K562 (cell line): Measurements from ENCODE around the gene ATP12A. TPM values are rescaled to one million over a fixed set of nuclear protein-coding genes. Genes with fewer than 3 reads are reported as not detected.

Source experiments
- ATAC-seq: fragments of 200-7000 bp; cut with Tn5 transposase; 3 replicates; pipeline ENCODE4 v1.9.1; 2020; ENCODE audit warnings: moderate library complexity
- BruUV-seq: library from RNA; stranded (reverse); fragments of 400-500 nt; replicated peaks from 2 replicates; lab custom pipeline; 2021; lab: Mats Ljungman, UMichigan
- CTCF ChIA-PET: fragments of 300-600 bp; formaldehyde crosslinking; extraction: SDS; loops from one replicate; lab custom pipeline; 2021; ENCODE audit warnings: low intra/inter-chr PET ratio; lab: Yijun Ruan, JAX
- POLR2A ChIA-PET: fragments of 300-600, 350-650 bp; sonication (Branson Sonifier 250); formaldehyde crosslinking; extraction: SDS; loops from one replicate; lab custom pipeline; 2021; ENCODE audit warnings: antibody characterized with exemption, inconsistent platforms; lab: Yijun Ruan, JAX
- DNase-seq, 4 experiments: peaks; one replicate each; pipeline versions ENCODE4 v3.0.0 to v3.0.0-alpha.2; 2011 to 2018; ENCODE audit warnings: low spot score in 3 of 4, mixed read lengths in 3 of 4; ENCODE audit errors: extremely low read depth in 1 of 4
- FAIRE-seq: peaks from 2 replicates; lab custom pipeline; 2011; peaks lifted over from hg19 to GRCh38; lab: Jason Lieb, UNC
- H2AFZ ChIP-seq: 2 replicates; pipeline ENCODE4 v1.6.0; 2011; ENCODE audit warnings: low read depth, low read length, control low read depth, inconsistent platforms
- H3K27ac ChIP-seq: fragments of 200-600 bp; 3 replicates; pipeline ENCODE4 v1.8.0; 2011; ENCODE audit warnings: low read depth, mild to moderate bottlenecking, control low read depth, inconsistent platforms, low read length, moderate library complexity, mixed read lengths; ENCODE audit errors: extremely low read depth
- H3K27me3 ChIP-seq, 2 experiments: fragments of 300-600 bp in 1 of 2; 2 replicates in 1 of 2; 3 replicates in 1 of 2; pipeline versions ENCODE4 v1.6.0 to v1.8.0; 2011; ENCODE audit warnings: inconsistent platforms in 2 of 2, low read length in 2 of 2, mild to moderate bottlenecking in 1 of 2, mixed read lengths in 1 of 2, moderate library complexity in 1 of 2; ENCODE audit not compliant: control insufficient read depth in 2 of 2, insufficient read depth in 2 of 2
- H3K36me3 ChIP-seq: fragments of 300-600 bp; 3 replicates; pipeline ENCODE4 v1.8.0; 2011; ENCODE audit warnings: mild to moderate bottlenecking, low read length, inconsistent platforms; ENCODE audit not compliant: control insufficient read depth, insufficient read depth
- H3K4me1 ChIP-seq, 2 experiments: fragments of 200-600 bp in 1 of 2; replicated peaks in 1 of 2; 2 replicates in 1 of 2; 3 replicates in 1 of 2; pipeline versions ENCODE4 v1.5.1 to v1.8.0; 2011; ENCODE audit warnings: inconsistent platforms in 2 of 2, low read length in 2 of 2, mild to moderate bottlenecking in 1 of 2, mixed read lengths in 1 of 2, moderate library complexity in 1 of 2; ENCODE audit not compliant: control insufficient read depth in 2 of 2, insufficient read depth in 2 of 2
- H3K4me2 ChIP-seq: 2 replicates; pipeline ENCODE4 v1.6.1; 2011; ENCODE audit warnings: low read length, control low read depth, inconsistent platforms, mixed read lengths; ENCODE audit not compliant: insufficient read depth
- H3K4me3 ChIP-seq: fragments of 200-600 bp; sonication (generic), shearing (Covaris generic); 2 replicates; pipeline ENCODE4 v1.5.1; 2016; ENCODE audit warnings: control low read depth, inconsistent platforms
- H3K79me2 ChIP-seq: fragments of 200-600 bp; 3 replicates; pipeline ENCODE4 v1.8.0; 2011; ENCODE audit warnings: low read length, inconsistent platforms; ENCODE audit not compliant: control insufficient read depth, insufficient read depth
- H3K9ac ChIP-seq, 2 experiments: 2 replicates each; pipeline versions ENCODE4 v1.6.0 to v1.6.1; 2011; ENCODE audit warnings: low read depth in 2 of 2, low read length in 2 of 2, control low read depth in 1 of 2, inconsistent platforms in 1 of 2, mild to moderate bottlenecking in 1 of 2, mixed read lengths in 1 of 2; ENCODE audit not compliant: insufficient read depth in 1 of 2
- H3K9me1 ChIP-seq: one replicate; pipeline ENCODE4 v1.6.0; 2011; ENCODE audit warnings: inconsistent platforms, mild to moderate bottlenecking, low read length, moderate library complexity; ENCODE audit not compliant: control insufficient read depth, insufficient read depth
- H3K9me3 ChIP-seq: replicated peaks from 2 replicates; pipeline ENCODE4 v1.5.1; 2011; ENCODE audit warnings: low read depth, low read length, inconsistent platforms; ENCODE audit not compliant: control insufficient read depth, insufficient read depth
- H4K20me1 ChIP-seq: replicated peaks from 2 replicates; pipeline ENCODE4 v1.6.1; 2011; ENCODE audit warnings: low read length, inconsistent platforms, mixed read lengths; ENCODE audit not compliant: control insufficient read depth, insufficient read depth
- ETV5 ChIP-seq: sonication (generic); formaldehyde crosslinking; IDR thresholded peaks from 2 replicates; pipeline ENCODE4 v1.4.0; 2020; ENCODE audit warnings: low read depth, mild to moderate bottlenecking, missing genetic modification reagents
- HMG20A ChIP-seq: fragments of 450-650 bp; formaldehyde crosslinking; conservative IDR thresholded peaks from 2 replicates; pipeline ENCODE4 v1.4.0; 2020; ENCODE audit warnings: mild to moderate bottlenecking, mixed read lengths
- MCM5 ChIP-seq: fragments of 450-650 bp; IDR thresholded peaks from 2 replicates; pipeline ENCODE4 v1.6.1; 2016; ENCODE audit warnings: low read depth
- NCOR1 ChIP-seq: fragments of 450-650 bp; IDR thresholded peaks from 2 replicates; pipeline ENCODE4 v1.6.1; 2016; ENCODE audit warnings: mild to moderate bottlenecking, moderate library complexity
- PREB ChIP-seq: sonication (generic); formaldehyde crosslinking; IDR thresholded peaks from 2 replicates; pipeline ENCODE4 v1.8.1; 2023; ENCODE audit warnings: mild to moderate bottlenecking, missing genetic modification reagents
- RAD51 ChIP-seq: fragments of 450-650 bp; IDR thresholded peaks from 2 replicates; pipeline ENCODE4 v1.7.1; 2016; ENCODE audit warnings: low read depth, mild to moderate bottlenecking, borderline replicate concordance
- ZNF57 ChIP-seq: fragments of 450-650 bp; formaldehyde crosslinking; IDR thresholded peaks from 2 replicates; pipeline ENCODE4 v1.4.0; 2020; ENCODE audit warnings: mild to moderate bottlenecking, moderate library complexity
- ZSCAN32 ChIP-seq: fragments of 450-650 bp; formaldehyde crosslinking; IDR thresholded peaks from 2 replicates; pipeline ENCODE4 v1.4.0; 2020; ENCODE audit warnings: mild to moderate bottlenecking, moderate library complexity
- WGBS: fragments of 100-300 bp; shearing (Covaris generic); methylation state at CpG from one replicate; pipeline ENCODE4 v1.1.6; 2016; ENCODE audit warnings: low coverage, mixed read lengths; ENCODE audit not compliant: insufficient coverage; ENCODE audit errors: missing lambda C conversion rate; 5-methylcytosine and 5-hydroxymethylcytosine counted together
- in situ Hi-C: fragments of 300-500 bp; cut with MboI; formaldehyde crosslinking; loops from 4 replicates; pipeline ENCODE4 v1.15.0; 2018; ENCODE audit warnings: inconsistent platforms, mixed read lengths
- intact Hi-C: fragments of 100-400 bp; cut with micrococcal nuclease; formaldehyde crosslinking; loops from 2 replicates; pipeline ENCODE4 v1.14.2; 2022
- polyA plus RNA-seq, 8 experiments: library from polyadenylated mRNA; depleted of rRNA in 4 of 8; stranded (reverse) in 5 of 8; unstranded in 3 of 8; fragments of >200 nt; fragmentation: Nextera tagmentation in 2 of 8; fragmentation: Illumina TruSeq in 1 of 8; extraction: Ambion mirVana in 2 of 8; extraction: Trizol in 1 of 8; gene quantifications; 2 replicates each; pipeline versions ENCODE4 v1.2.1 to v1.2.3, GENCODE V29; 2011 to 2014; ENCODE audit warnings: inconsistent platforms in 1 of 8, missing spikeins in 1 of 8
- total RNA-seq, 7 experiments: library from RNA; depleted of rRNA in 6 of 7; stranded (reverse); fragments of >200 nt in 6 of 7; fragmentation: Illumina TruSeq in 2 of 7; extraction: Trizol in 2 of 7; gene quantifications; 2 replicates each; pipeline versions ENCODE4 v1.2.1 to v1.2.3, GENCODE V29; 2011 to 2021; ENCODE audit warnings: low replicate concordance in 1 of 7

Gene ATP12A
- total and polyA plus RNA-seq, 9 of the 15 experiments (the other 6 are each of a cell fraction or from before 2014, with no cell fraction given) = not detected

DNA sequence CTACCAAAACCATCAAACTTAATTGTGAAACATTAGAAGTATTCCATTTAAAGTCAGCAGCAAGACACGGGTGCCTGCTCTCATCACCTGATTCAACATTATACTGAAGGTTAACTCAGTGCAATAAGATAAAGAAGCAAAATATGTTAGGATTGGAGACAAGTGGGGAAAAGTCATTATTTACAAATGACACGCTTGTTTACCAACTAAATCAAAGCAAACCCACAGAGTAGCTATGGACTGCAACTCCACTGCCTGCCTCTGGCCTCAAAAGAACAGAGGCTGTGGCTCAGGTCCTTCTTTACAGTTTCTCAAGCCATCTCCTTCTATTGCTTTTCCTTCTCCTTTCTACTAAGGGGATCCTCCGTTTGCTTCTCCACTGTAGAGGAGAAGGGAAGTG is 21.0 kb upstream of the ATP12A start:
- H3K9me3 ChIP-seq = no peaks in the 10 kb centered on the region
- H3K9me1 ChIP-seq = no peaks in the 10 kb centered on the region
- TF ChIP-seq HMG20A (CRISPR knock-in tag) = no peak
- no peak for TF ChIP-seq PREB (CRISPR knock-in tag)
- TF ChIP-seq MCM5 = no peak
- no peak for TF ChIP-seq RAD51
- no peak for TF ChIP-seq ETV5 (CRISPR knock-in tag)
- TF ChIP-seq NCOR1 = no peak
- no peak for TF ChIP-seq ZSCAN32 (CRISPR knock-in tag)
- no peak for TF ChIP-seq ZNF57 (CRISPR knock-in tag)
- DNase-seq (no peak), ATAC-seq (no peak), FAIRE-seq (no peak)
- no peaks in the 10 kb centered on the region for H3K79me2 ChIP-seq
- POLR2A ChIA-PET = no interaction called here
- no peak overlapping the region for H3K27ac ChIP-seq
- H4K20me1 ChIP-seq = no peaks in the 10 kb centered on the region
- 0% methylated on average over 2 of the region's 3 CpGs for WGBS
- H3K36me3 ChIP-seq = no peaks in the 10 kb centered on the region
- H3K4me1 ChIP-seq = no peaks in the 10 kb centered on the region
- no peak overlapping the region for H3K4me2 ChIP-seq
- H3K9ac ChIP-seq = no peak overlapping the region
- no TSS peak for BruUV-seq
- H3K4me3 ChIP-seq = no peak overlapping the region
- CTCF ChIA-PET = no interaction called here
- intact Hi-C loops (no loop called here), in situ Hi-C loops (no loop called here)
- H3K27me3 ChIP-seq = peaks cover 2 to 4% of the 10 kb centered on the region in 2 experiments; a peak in 1 of 5 replicates
- H2AFZ ChIP-seq = no peak overlapping the region
